ENCODE data around the gene THOP1. TPM values are rescaled to one million over a fixed set of nuclear protein-coding genes. Genes with fewer than 3 reads are reported as not detected.

Gene THOP1
- total RNA-seq, 6 experiments from 2014 or later = 25.5 to 61.8 (median 33.0) TPM

DNA sequence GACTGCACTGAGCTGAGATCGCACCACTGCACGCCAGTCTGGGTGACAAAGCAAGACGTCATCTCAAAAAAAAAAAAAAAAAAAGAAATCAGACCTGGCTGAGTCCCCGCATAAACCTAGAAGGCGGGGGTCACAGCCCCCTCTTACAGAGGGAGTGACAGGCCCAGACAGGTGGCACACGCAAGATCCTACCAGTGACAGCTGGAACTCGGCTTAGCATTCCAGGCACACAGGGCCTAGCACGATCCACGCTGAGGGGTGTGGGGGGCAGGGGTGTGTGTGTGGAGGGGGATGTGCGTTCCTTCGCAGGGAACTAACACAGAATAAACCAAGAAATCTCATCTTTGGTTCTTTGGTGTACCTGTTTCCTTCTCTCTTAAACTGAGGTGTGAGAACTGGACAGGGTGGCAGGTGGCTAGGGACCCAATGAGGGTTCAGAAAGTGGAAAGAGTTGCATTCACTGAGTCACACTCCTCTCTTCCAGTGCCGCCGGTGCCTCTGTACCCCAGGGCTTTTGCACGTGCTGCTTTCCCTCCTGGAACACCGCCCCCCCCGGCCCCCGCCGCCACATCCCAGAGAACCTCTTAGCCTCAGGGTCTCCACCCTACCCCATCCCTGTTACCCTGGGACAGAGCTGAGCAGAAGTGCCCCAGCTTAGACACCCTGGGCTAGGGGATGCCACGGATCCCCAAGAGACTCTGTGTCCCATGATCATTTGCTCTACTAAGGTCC, 7.2 kb upstream of the THOP1 start:
- H3K4me1 ChIP-seq = peaks cover 0 to 29% (median 8%) of the 10 kb centered on the region in 4 donors
- no peaks in the 10 kb centered on the region for H3K36me3 ChIP-seq
- H3K27ac ChIP-seq = no peak overlapping the region
- WGBS (ENCODE audit: insufficient coverage, low coverage, low lambda C conversion rate, missing lambda C conversion rate) = 82% methylated on average over 11 of the region's 19 CpGs
- no peaks in the 10 kb centered on the region for H3K27me3 ChIP-seq
- intact Hi-C loops (cut with DNase I) = no loop called here
- no peaks in the 10 kb centered on the region for H3K9me3 ChIP-seq
- TF ChIP-seq, protein P1, sequence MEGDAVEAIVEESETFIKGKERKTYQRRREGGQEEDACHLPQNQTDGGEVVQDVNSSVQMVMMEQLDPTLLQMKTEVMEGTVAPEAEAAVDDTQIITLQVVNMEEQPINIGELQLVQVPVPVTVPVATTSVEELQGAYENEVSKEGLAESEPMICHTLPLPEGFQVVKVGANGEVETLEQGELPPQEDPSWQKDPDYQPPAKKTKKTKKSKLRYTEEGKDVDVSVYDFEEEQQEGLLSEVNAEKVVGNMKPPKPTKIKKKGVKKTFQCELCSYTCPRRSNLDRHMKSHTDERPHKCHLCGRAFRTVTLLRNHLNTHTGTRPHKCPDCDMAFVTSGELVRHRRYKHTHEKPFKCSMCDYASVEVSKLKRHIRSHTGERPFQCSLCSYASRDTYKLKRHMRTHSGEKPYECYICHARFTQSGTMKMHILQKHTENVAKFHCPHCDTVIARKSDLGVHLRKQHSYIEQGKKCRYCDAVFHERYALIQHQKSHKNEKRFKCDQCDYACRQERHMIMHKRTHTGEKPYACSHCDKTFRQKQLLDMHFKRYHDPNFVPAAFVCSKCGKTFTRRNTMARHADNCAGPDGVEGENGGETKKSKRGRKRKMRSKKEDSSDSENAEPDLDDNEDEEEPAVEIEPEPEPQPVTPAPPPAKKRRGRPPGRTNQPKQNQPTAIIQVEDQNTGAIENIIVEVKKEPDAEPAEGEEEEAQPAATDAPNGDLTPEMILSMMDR (IDR thresholded peaks at IDR 0.05) = no peak
- no peak for TF ChIP-seq POLR2A (IDR thresholded peaks at IDR 0.05)
- DNase-seq (no peak), ATAC-seq (no peak)
- H3K4me3 ChIP-seq = no peak overlapping the region

DNA sequence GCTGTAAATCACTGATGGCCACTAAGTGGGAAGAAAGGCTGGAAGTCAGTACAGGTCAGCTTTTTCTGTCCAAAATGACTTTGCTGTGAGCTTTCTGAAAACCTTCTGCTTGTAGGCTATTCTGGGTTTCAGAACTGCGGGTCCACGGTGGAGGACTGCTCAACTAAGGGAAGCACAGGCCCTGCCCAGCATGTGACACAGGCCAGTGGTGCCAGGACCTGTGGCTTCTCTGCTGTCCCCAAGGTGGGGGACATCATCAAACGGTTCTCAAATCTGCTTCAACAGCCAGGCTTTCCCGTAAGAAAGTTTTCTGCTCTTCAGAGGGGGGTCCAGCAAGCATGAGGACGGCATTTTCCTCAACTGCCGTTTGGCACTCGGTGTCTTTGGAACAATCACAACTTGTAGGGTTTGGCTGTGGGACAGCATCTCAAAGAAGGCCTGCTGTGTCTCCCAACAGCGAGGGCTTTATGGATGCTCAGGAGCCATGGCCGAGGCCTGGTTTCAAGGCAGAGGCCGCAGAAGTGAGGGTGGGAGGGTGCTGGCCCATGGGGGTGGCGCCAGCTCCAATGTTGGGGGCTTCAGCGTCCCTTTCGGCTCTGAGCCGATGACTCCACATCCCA, 6.1 kb upstream of the THOP1 start:
- H3K4me3 ChIP-seq = no peak overlapping the region
- no peak overlapping the region for H3K27ac ChIP-seq
- DNase-seq (no peak), ATAC-seq (no peak)
- H3K27me3 ChIP-seq = no peaks in the 10 kb centered on the region
- H3K4me1 ChIP-seq = peaks cover 0 to 34% (median 10%) of the 10 kb centered on the region in 4 donors
- H3K36me3 ChIP-seq = no peaks in the 10 kb centered on the region
- H3K9me3 ChIP-seq = no peaks in the 10 kb centered on the region
- WGBS (ENCODE audit: insufficient coverage, low coverage, low lambda C conversion rate, missing lambda C conversion rate) = 82% methylated on average over 8 of the region's 14 CpGs
- TF ChIP-seq POLR2A (IDR thresholded peaks at IDR 0.05) = no peak
- TF ChIP-seq, protein P1 (IDR thresholded peaks at IDR 0.05) = no peak
- intact Hi-C loops (cut with DNase I) = no loop called here

DNA sequence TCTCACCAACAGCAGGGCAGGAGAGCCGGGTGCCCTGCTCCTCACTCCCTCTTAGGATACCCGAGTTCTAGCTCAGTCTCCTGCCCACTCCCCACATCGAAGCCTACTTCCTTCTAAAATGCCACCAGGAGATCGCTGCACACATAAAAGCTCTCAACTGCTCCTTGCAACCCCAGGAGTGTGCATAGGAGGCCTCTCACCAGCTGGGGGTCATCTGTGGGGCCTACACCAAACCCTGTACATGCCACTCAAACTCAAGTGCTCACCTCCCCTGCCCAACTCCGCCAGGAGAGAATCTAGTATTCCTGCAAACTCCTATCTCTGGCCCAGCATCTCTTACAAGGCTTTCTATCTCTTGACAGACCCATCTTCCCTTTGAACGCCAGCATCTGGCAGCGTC, 5.0 kb upstream of the THOP1 start:
- Histone ChIP-seq H3K27me3 (no peaks in the 10 kb centered on the region), H3K4me3 (no peak overlapping the region), H3K4me1 (peaks cover 0 to 32% (median 7%) of the 10 kb centered on the region in 4 donors), H3K36me3 (no peaks in the 10 kb centered on the region), H3K27ac (no peak overlapping the region), H3K9me3 (no peaks in the 10 kb centered on the region)
- intact Hi-C loops (cut with DNase I) = no loop called here
- DNase-seq (no peak), ATAC-seq (no peak)
- 78% methylated on average over 7 of the region's 7 CpGs for WGBS (ENCODE audit: insufficient coverage, low coverage, low lambda C conversion rate, missing lambda C conversion rate)
- TF ChIP-seq POLR2A (IDR thresholded peaks at IDR 0.05) = no peak
- TF ChIP-seq, protein P1 (IDR thresholded peaks at IDR 0.05) = no peak

DNA sequence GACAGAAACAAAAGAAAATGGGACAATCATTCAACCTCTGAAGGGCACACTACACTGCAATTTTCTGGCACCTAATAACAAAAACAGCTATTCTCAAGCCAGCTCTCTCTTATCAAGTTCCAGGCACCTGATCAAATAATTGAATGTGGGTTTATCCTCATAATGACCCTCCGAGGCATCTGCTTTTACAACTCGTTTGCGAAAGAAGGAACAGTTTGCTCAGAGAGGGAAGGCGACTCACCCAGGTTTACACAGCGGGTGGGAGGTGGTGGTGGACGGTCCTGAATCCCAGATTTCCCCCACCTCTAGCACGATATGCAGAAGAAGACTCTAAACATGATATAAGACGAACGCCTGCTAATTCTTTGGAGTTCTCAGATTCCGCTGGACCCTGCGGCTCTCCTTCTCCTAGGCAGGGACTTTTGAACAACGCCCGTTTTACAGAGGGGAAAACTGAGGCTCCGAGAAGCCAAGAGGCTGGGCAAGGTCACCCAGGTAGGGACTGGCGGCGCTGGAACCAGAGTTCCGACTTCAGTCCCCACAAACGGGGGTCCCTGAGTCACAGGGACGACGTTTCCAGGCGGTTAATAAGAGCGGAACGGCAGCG, 2.9 kb upstream of the THOP1 start:
- intact Hi-C loops (cut with DNase I) = no loop called here
- WGBS (ENCODE audit: insufficient coverage, low coverage, low lambda C conversion rate, missing lambda C conversion rate) = under 1% methylated on average over 17 of the region's 24 CpGs
- no peak for ATAC-seq
- Histone ChIP-seq H3K36me3 (no peaks in the 10 kb centered on the region), H3K4me1 (peaks cover 0 to 30% (median 3%) of the 10 kb centered on the region in 4 donors), H3K27ac (peak overlapping the region; percentile 88 to 92 (median 88)), H3K27me3 (no peaks in the 10 kb centered on the region), H3K9me3 (no peaks in the 10 kb centered on the region), H3K4me3 (peak overlapping the region; percentile 99 to 100 (median 99))
- TF ChIP-seq, protein P1 (IDR thresholded peaks at IDR 0.05) = no peak
- no peak for TF ChIP-seq POLR2A (IDR thresholded peaks at IDR 0.05)
- DNase-seq = no peak
